ENCODE measurements around the gene MTHFR. TPM values are rescaled to one million over a fixed set of nuclear protein-coding genes. Genes with fewer than 3 reads are reported as not detected.

The MTHFR gene
- polyA plus RNA-seq, 1 experiment: 8.4 TPM

GRCh38 chr1:11783556-11783955 lies 22.2 kb downstream of the MTHFR start:
- ChIA-PET CTCF (interaction anchor here (0.7 kb wide), 1 partner anchor 12 kb away, joined by 3 read pairs; no protein-coding TSS in a partner anchor), POLR2A (no interaction called here)
- Histone ChIP-seq H3K27me3 (ENCODE audit: control insufficient read depth, insufficient read depth, low read length) (no peaks in the 10 kb centered on the region), H3K36me3 (ENCODE audit: control insufficient read depth, insufficient read depth, low read length) (peaks cover 2% of the 10 kb centered on the region), H3K4me3 (ENCODE audit: low read depth, low read length) (no peak overlapping the region)
- DNase-seq (ENCODE audit: low read depth): no peak
- TF ChIP-seq CTCF (IDR thresholded peaks at IDR 0.05; ENCODE audit: insufficient read depth, low read depth, low read length): no peak

GRCh38 chr1:11782127-11782708 lies 23.5 kb downstream of the MTHFR start:
- POLR2A ChIA-PET: no interaction called here
- Histone ChIP-seq H3K36me3 (ENCODE audit: control insufficient read depth, insufficient read depth, low read length) (no peaks in the 10 kb centered on the region), H3K27me3 (ENCODE audit: control insufficient read depth, insufficient read depth, low read length) (no peaks in the 10 kb centered on the region; the same call in 1 of the 2 replicates), H3K4me3 (ENCODE audit: low read depth, low read length) (no peak overlapping the region)
- no peak for TF ChIP-seq CTCF (IDR thresholded peaks at IDR 0.05; ENCODE audit: insufficient read depth, low read depth, low read length)
- CTCF ChIA-PET: no interaction called here
- DNase-seq (ENCODE audit: low read depth): no peak

- Histone ChIP-seq H3K4me3 (ENCODE audit: low read depth, low read length) (no peak overlapping the region), H3K36me3 (ENCODE audit: control insufficient read depth, insufficient read depth, low read length) (no peaks in the 10 kb centered on the region), H3K27me3 (ENCODE audit: control insufficient read depth, insufficient read depth, low read length) (no peaks in the 10 kb centered on the region; the same call in 1 of the 2 replicates)
- ChIA-PET POLR2A (no interaction called here), CTCF (no interaction called here)
- TF ChIP-seq CTCF (IDR thresholded peaks at IDR 0.05; ENCODE audit: insufficient read depth, low read depth, low read length): no peak
- DNase-seq (ENCODE audit: low read depth): no peak
These were observed 24.5 kb downstream of the MTHFR start for GRCh38 chr1:11781297-11781696.

GRCh38 chr1:11780380-11781147 lies 25.2 kb downstream of the MTHFR start:
- no peaks in the 10 kb centered on the region for H3K36me3 ChIP-seq (ENCODE audit: control insufficient read depth, insufficient read depth, low read length)
- H3K27me3 ChIP-seq (ENCODE audit: control insufficient read depth, insufficient read depth, low read length): no peaks in the 10 kb centered on the region; the same call in 1 of the 2 replicates
- no peak overlapping the region for H3K4me3 ChIP-seq (ENCODE audit: low read depth, low read length)
- DNase-seq (ENCODE audit: low read depth): no peak
- POLR2A ChIA-PET: no interaction called here
- TF ChIP-seq CTCF (IDR thresholded peaks at IDR 0.05; ENCODE audit: insufficient read depth, low read depth, low read length): no peak
- CTCF ChIA-PET: no interaction called here

- no peak for TF ChIP-seq CTCF (IDR thresholded peaks at IDR 0.05; ENCODE audit: insufficient read depth, low read depth, low read length)
- no peak for DNase-seq (ENCODE audit: low read depth)
- no peak overlapping the region for H3K4me3 ChIP-seq (ENCODE audit: low read depth, low read length)
- no peaks in the 10 kb centered on the region; the same call in 1 of the 2 replicates for H3K27me3 ChIP-seq (ENCODE audit: control insufficient read depth, insufficient read depth, low read length)
- CTCF ChIA-PET: no interaction called here
- H3K36me3 ChIP-seq (ENCODE audit: control insufficient read depth, insufficient read depth, low read length): no peaks in the 10 kb centered on the region
- POLR2A ChIA-PET: no interaction called here
These were observed 25.9 kb downstream of the MTHFR start for GRCh38 chr1:11779715-11780379.
